Urothelium cell line (cell line): ENCODE data around the gene GPX2.
"Not testable (repeated sequence)": the region's sequence is repeated elsewhere in the genome, so short reads cannot be mapped to it uniquely, and the experiment has no call there.

Experiments
- DNase-seq: peaks from one replicate; pipeline ENCODE4 v3.0.0; 2011; ENCODE audit warnings: low spot score, mixed read lengths
- FAIRE-seq: peaks from 2 replicates; lab custom pipeline; 2011; peaks lifted over from hg19 to GRCh38; lab: Jason Lieb, UNC

Gene GPX2

GRCh38 chr14:64915797-64916196 is 26.7 kb downstream of the GPX2 start:
- DNase-seq (no peak), FAIRE-seq (no peak)

GRCh38 chr14:64915029-64915424 is 27.5 kb downstream of the GPX2 start:
- DNase-seq (no peak), FAIRE-seq (peak; percentile 93)

GRCh38 chr14:64914237-64915028 is 28.1 kb downstream of the GPX2 start, which contains the start of gene CHURC1:
Gene CHURC1, plus strand, starts transcription at chr14:64914455. Its CDS starts 41 bp downstream, at chr14:64914496.
- FAIRE-seq (peak; percentile 99), DNase-seq (peak; percentile 100)

- not testable (repeated sequence) for FAIRE-seq, DNase-seq
Observed at GRCh38 chr14:64913477-64913876, 29.1 kb downstream of the GPX2 start.

GRCh38 chr14:64912261-64912660 is 30.3 kb downstream of the GPX2 start:
- no peak for FAIRE-seq
- DNase-seq = no peak

- DNase-seq (peak; percentile 62), FAIRE-seq (no peak)
Observed at GRCh38 chr14:64910847-64911495, 31.6 kb downstream of the GPX2 start.

- DNase-seq = no peak
- FAIRE-seq = no peak
Observed at GRCh38 chr14:64906022-64906421, 36.5 kb downstream of the GPX2 start.

- DNase-seq (no peak), FAIRE-seq (no peak)
Observed at GRCh38 chr14:64899958-64900357, 42.6 kb downstream of the GPX2 start.

GRCh38 chr14:64891839-64892375 is 50.6 kb downstream of the GPX2 start:
- DNase-seq (peak; percentile 60), FAIRE-seq (peak; percentile 93)

- DNase-seq (no peak), FAIRE-seq (peak; percentile 83)
Observed at GRCh38 chr14:64891173-64891838, 51.2 kb downstream of the GPX2 start.

GRCh38 chr14:64889352-64889751 is 53.2 kb downstream of the GPX2 start:
- DNase-seq (no peak), FAIRE-seq (peak; percentile 88)
